Gastroesophageal sphincter (tissue), 3 donors: ENCODE data around the gene LRRC34.

Source experiments
- CTCF ChIP-seq, 4 experiments: fragments of 200-600 bp in 2 of 4; fragments of 450-650 bp in 2 of 4; sonication (generic) in 1 of 4; IDR thresholded peaks; one replicate each; pipeline ENCODE4 v1.5.1; 2017 to 2019; ENCODE audit warnings: antibody characterized with exemption in 4 of 4, mild to moderate bottlenecking in 2 of 4, moderate library complexity in 2 of 4
- EP300 ChIP-seq: sonication (generic); formaldehyde crosslinking; IDR thresholded peaks from one replicate; pipeline ENCODE4 v1.6.1; 2017; ENCODE audit warnings: antibody characterized with exemption, mild to moderate bottlenecking
- POLR2A ChIP-seq, 2 donors: fragments of 450-650 bp; IDR thresholded peaks; one replicate each; pipeline ENCODE4 v1.6.1; 2017; ENCODE audit warnings: antibody characterized with exemption in 2 of 2, mild to moderate bottlenecking in 2 of 2, moderate library complexity in 1 of 2
- POLR2AphosphoS5 ChIP-seq: sonication (generic); formaldehyde crosslinking; IDR thresholded peaks from one replicate; pipeline ENCODE4 v1.6.1; 2017; ENCODE audit warnings: antibody characterized with exemption

- no peak for TF ChIP-seq CTCF (IDR thresholded peaks at IDR 0.05)
- TF ChIP-seq POLR2A (IDR thresholded peaks at IDR 0.05): no peak
- no peak for TF ChIP-seq EP300
- TF ChIP-seq POLR2AphosphoS5: no peak
These were observed 25.9 kb upstream of the LRRC34 start for GRCh38 chr3:169838511-169839030.
